DMS79 (cell line): Measurements from ENCODE around the gene BLOC1S4.
"Not testable (repeated sequence)": the region's sequence is repeated elsewhere in the genome, so short reads cannot be mapped to it uniquely, and the experiment has no call there.

Experiments
- DNase-seq: peaks from one replicate; lab custom pipeline; 2025; lab: John Stamatoyannopoulos, UW

BLOC1S4 gene

GRCh38 chr4:6718932-6719610 lies 3.1 kb downstream of the BLOC1S4 start:
- DNase-seq: no peak

- no peak for DNase-seq
These were observed 3.7 kb downstream of the BLOC1S4 start for GRCh38 chr4:6719611-6720179.

GRCh38 chr4:6720202-6720699 lies 4.3 kb downstream of the BLOC1S4 start:
- no peak for DNase-seq

- no peak for DNase-seq
These were observed 5.1 kb downstream of the BLOC1S4 start for GRCh38 chr4:6721121-6721520.

GRCh38 chr4:6722891-6723290 lies 6.9 kb downstream of the BLOC1S4 start:
- no peak for DNase-seq

- DNase-seq: no peak
These were observed 7.9 kb downstream of the BLOC1S4 start for GRCh38 chr4:6723851-6724250.

GRCh38 chr4:6724421-6725111 lies 8.6 kb downstream of the BLOC1S4 start:
- DNase-seq: no peak

GRCh38 chr4:6725427-6725961 lies 9.5 kb downstream of the BLOC1S4 start:
- DNase-seq: not testable (repeated sequence)

- DNase-seq: no peak
These were observed 11.3 kb downstream of the BLOC1S4 start for GRCh38 chr4:6727081-6727942.

- no peak for DNase-seq
These were observed 11.9 kb downstream of the BLOC1S4 start for GRCh38 chr4:6727943-6728250.

- DNase-seq: no peak
These were observed 12.5 kb downstream of the BLOC1S4 start for GRCh38 chr4:6728320-6729029.

- no peak for DNase-seq
These were observed 14.8 kb downstream of the BLOC1S4 start for GRCh38 chr4:6730603-6731317.

GRCh38 chr4:6731318-6731675 lies 15.3 kb downstream of the BLOC1S4 start:
- DNase-seq: no peak

- no peak for DNase-seq
These were observed 15.8 kb downstream of the BLOC1S4 start for GRCh38 chr4:6731780-6732179.

GRCh38 chr4:6732441-6733357 lies 16.7 kb downstream of the BLOC1S4 start:
- DNase-seq: no peak

GRCh38 chr4:6733358-6734164 lies 17.6 kb downstream of the BLOC1S4 start:
- DNase-seq: no peak

GRCh38 chr4:6734165-6734786 lies 18.3 kb downstream of the BLOC1S4 start:
- no peak for DNase-seq

GRCh38 chr4:6739920-6740319 lies 23.9 kb downstream of the BLOC1S4 start:
- DNase-seq: no peak

- DNase-seq: no peak
These were observed 24.4 kb downstream of the BLOC1S4 start for GRCh38 chr4:6740347-6740746.
